Fibroblast of skin of right biceps (primary cell): ENCODE data around the gene TSG101.

Experiments used
- DNase-seq: peaks from one replicate; pipeline ENCODE4 v3.0.0-alpha.2; 2013

The TSG101 gene

GRCh38 chr11:18526521-18527296 lies at the start of gene TSG101:
Gene TSG101 (minus strand): TSS chr11:18526942. CDS start chr11:18526816, 126 bp downstream.
- DNase-seq, result peak; percentile 93

- no peak for DNase-seq
Observed at GRCh38 chr11:18575361-18575760, 48.6 kb upstream of the TSG101 start.

GRCh38 chr11:18567081-18567480 lies 40.3 kb upstream of the TSG101 start:
- DNase-seq, result peak; percentile 45

- DNase-seq, result peak; percentile 24
Observed at GRCh38 chr11:18566406-18566805, 39.7 kb upstream of the TSG101 start.

- DNase-seq, result no peak
Observed at GRCh38 chr11:18564149-18564548, 37.4 kb upstream of the TSG101 start.

- DNase-seq, result no peak
Observed at GRCh38 chr11:18563090-18563730, 36.5 kb upstream of the TSG101 start.

- no peak for DNase-seq
Observed at GRCh38 chr11:18548001-18548400, 21.3 kb upstream of the TSG101 start.

- DNase-seq, result no peak
Observed at GRCh38 chr11:18540207-18541009, 13.7 kb upstream of the TSG101 start.

GRCh38 chr11:18536209-18536608 lies 9.5 kb upstream of the TSG101 start:
- DNase-seq, result no peak

GRCh38 chr11:18534245-18534644 lies 7.5 kb upstream of the TSG101 start:
- DNase-seq, result no peak

- no peak for DNase-seq
Observed at GRCh38 chr11:18533365-18533764, 6.6 kb upstream of the TSG101 start.

- peak; percentile 41 for DNase-seq
Observed at GRCh38 chr11:18527512-18527911, 770 bp upstream of the TSG101 start.

GRCh38 chr11:18526130-18526520 lies 617 bp downstream of the TSG101 start:
- DNase-seq, result no peak

- DNase-seq, result no peak
Observed at GRCh38 chr11:18524248-18524647, 2.5 kb downstream of the TSG101 start.

GRCh38 chr11:18523084-18523483 lies 3.7 kb downstream of the TSG101 start:
- no peak for DNase-seq

GRCh38 chr11:18522388-18522787 lies 4.4 kb downstream of the TSG101 start:
- no peak for DNase-seq

GRCh38 chr11:18521122-18521521 lies 5.6 kb downstream of the TSG101 start:
- DNase-seq, result no peak

GRCh38 chr11:18502352-18502751 lies 24.4 kb downstream of the TSG101 start:
- no peak for DNase-seq

GRCh38 chr11:18501629-18502028 lies 25.1 kb downstream of the TSG101 start:
- no peak for DNase-seq

- DNase-seq, result no peak
Observed at GRCh38 chr11:18498039-18498438, 28.7 kb downstream of the TSG101 start.

- DNase-seq, result peak; percentile 3
Observed at GRCh38 chr11:18495703-18496102, 31.0 kb downstream of the TSG101 start.

- DNase-seq, result no peak
Observed at GRCh38 chr11:18495271-18495670, 31.5 kb downstream of the TSG101 start.

GRCh38 chr11:18493310-18493709 lies 33.4 kb downstream of the TSG101 start:
- no peak for DNase-seq

- DNase-seq, result no peak
Observed at GRCh38 chr11:18492888-18493287, 33.9 kb downstream of the TSG101 start.
